ENCODE results near the gene RAB3GAP2.
"Not testable (repeated sequence)": the region's sequence is repeated elsewhere in the genome, so short reads cannot be mapped to it uniquely, and the experiment has no call there.

RAB3GAP2 gene

GRCh38 chr1:220127076-220127475 is 145.2 kb downstream of the RAB3GAP2 start:
- DNase-seq = no peak

DNA sequence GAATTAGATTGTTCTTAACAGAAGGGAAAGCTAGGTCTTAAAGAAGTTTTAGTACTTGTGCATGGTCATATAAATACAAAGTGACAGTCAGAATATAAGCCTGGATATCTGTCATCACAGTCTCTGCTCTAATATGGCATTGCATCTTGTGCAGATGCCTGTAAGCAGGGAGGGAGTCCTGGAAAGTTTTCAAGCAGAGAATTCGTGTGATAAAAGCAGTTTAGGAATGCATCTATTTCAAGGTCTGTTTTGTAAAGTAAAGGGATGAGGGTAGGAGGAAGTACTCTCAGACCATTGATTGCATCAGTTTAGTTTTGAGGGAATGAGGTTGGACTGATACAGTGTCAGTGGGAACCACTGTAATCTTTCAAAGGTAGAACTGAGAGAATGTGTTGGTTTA is 147.7 kb downstream of the RAB3GAP2 start:
- DNase-seq = no peak

GRCh38 chr1:220123889-220124288 is 148.4 kb downstream of the RAB3GAP2 start:
- no peak for DNase-seq

GRCh38 chr1:220123066-220123465 is 149.2 kb downstream of the RAB3GAP2 start:
- no peak for DNase-seq

DNA sequence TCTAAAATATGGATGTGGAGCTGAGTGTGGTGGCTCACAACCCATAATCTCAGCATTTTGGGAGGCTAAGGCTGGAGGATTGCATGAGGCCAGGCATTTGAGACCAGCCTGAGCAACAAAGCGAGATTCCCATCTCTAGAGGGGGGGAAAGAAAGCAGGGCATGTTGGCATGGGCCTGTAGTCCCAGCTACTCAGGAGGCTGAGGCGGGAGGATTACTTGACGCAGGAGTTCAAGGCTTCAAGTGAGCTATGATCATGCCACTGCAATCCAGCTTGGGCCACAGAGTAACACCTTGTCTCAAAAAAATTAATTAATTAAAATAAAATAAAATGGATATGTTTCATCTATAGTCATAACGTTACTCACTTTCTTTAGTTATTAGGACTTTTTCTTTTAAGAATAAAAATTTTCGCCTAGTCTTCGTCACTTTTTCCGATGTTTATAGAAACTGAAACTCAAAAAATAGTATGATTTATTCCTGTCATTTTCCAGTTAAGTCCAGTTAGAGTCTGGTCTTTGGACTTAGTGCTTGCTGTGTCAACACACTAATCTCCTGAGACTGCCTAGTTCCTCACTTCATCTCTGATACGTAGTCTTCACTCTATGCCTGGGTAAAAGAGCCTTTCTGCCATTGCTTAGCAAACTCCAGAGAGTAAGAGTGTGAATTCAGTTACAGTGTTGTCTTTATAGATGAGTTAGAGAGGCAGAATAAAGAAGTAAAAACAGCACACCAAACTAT is 150.3 kb downstream of the RAB3GAP2 start:
- no peak for DNase-seq

DNA sequence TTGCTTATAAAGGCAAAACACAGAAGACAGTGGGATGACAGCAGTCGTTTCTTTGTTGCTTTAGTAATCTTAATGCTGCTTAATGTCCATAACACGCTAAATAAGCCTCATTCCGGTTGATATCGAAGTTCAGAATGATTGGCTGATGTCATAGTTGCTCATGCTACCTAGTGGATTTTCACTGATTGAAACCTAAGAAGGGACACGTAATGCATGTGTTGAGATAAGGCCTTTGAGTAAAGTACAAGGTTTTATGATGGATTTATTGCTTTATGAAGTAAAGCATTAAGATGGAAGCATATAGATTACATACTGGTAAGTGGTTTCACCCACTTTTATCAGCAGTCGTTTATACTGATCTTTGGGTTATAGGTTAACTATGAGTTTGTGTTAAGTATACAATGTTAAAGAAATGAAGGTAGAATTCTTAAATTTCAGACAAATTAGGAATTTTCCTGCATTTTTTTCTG is 153.2 kb downstream of the RAB3GAP2 start:
- DNase-seq = no peak

GRCh38 chr1:220113136-220113695 is 159.0 kb downstream of the RAB3GAP2 start:
- DNase-seq = no peak

DNA sequence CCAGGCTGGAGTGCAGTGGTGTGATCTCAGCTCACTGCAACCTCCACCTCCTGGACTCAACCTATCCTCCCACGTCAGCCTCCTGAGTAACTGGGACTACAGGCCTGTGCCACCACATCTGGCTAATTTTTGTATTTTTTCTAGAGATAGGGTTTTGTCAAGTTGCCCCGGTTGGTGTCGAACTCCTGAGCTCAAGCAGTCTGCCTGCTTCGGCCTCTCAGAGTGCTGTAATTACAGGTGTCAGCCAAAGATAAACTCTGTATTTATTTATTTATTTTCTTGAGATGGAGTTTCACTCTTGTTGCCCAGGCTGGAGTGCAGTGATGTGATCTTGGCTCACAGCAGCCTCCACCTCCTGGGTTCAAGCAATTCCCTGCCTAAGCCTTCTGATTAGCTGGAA is 159.7 kb downstream of the RAB3GAP2 start:
- not testable (repeated sequence) for DNase-seq

- DNase-seq = not testable (repeated sequence)
Measured at GRCh38 chr1:220110473-220110872, 161.8 kb downstream of the RAB3GAP2 start.

DNA sequence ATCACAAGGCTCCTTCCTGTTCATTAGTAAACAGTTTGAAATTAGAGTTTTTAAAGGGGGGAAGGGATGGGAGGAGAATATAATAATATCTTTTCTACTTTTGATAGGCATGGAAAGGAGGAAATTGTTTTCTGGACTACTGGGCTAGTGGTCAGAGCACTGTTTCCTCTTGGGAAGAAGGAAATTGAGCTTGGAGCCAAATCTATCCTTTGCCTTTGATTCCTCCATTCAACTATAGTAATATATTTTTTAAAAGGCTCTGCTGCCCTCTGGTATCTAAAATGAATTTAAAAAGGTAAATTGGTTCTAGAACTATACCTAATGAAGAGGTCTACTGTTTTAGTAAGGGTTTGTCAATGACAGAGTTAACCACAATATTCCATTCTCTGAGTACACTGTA is 172.4 kb downstream of the RAB3GAP2 start:
- no peak for DNase-seq
